OCI-LY1 (cell line): ENCODE results near the gene FTO.

ENCODE experiments used
- EZH2 ChIP-seq: fragments of 200-600 bp; sonication (generic), shearing (Covaris generic); IDR thresholded peaks from 2 replicates; pipeline ENCODE4 v1.8.0; 2017; ENCODE audit warnings: borderline replicate concordance, mixed run types, mild to moderate bottlenecking, antibody characterized with exemption, low read length, moderate library complexity, mixed read lengths
- TF ChIP-seq, protein P1 (sequence below): fragments of 200-600 bp; sonication (generic), shearing (Covaris generic); IDR thresholded peaks from 2 replicates; pipeline ENCODE4 v1.5.1; 2017; ENCODE audit warnings: mild to moderate bottlenecking, antibody characterized with exemption, low read length, moderate library complexity, mixed read lengths

DNA sequence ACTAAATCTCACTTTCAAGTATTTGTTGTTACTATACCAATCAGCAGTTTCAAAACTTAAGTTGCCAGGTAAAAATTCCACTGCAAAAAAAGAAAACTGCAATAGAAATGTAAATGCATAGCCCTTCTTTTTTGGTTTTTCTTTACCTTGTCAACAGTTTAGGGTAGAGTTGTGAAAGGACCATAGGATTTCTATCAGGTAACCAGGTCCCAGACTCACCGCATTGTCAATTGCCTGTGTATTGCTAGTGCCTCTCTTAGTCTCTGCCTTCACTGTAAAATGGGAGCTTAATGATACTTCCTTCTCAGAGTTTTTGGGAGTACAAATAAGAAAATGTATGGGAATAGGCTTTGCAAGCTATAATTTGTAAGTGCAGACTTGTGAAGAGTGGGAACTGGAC lies 145.0 kb downstream of the FTO start:
- TF ChIP-seq, protein P1, sequence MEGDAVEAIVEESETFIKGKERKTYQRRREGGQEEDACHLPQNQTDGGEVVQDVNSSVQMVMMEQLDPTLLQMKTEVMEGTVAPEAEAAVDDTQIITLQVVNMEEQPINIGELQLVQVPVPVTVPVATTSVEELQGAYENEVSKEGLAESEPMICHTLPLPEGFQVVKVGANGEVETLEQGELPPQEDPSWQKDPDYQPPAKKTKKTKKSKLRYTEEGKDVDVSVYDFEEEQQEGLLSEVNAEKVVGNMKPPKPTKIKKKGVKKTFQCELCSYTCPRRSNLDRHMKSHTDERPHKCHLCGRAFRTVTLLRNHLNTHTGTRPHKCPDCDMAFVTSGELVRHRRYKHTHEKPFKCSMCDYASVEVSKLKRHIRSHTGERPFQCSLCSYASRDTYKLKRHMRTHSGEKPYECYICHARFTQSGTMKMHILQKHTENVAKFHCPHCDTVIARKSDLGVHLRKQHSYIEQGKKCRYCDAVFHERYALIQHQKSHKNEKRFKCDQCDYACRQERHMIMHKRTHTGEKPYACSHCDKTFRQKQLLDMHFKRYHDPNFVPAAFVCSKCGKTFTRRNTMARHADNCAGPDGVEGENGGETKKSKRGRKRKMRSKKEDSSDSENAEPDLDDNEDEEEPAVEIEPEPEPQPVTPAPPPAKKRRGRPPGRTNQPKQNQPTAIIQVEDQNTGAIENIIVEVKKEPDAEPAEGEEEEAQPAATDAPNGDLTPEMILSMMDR: no peak
- no peak for TF ChIP-seq EZH2
